HG02973 (cell line): Measurements from ENCODE around the gene NTM.

ENCODE experiments used
- ATAC-seq: cut with Tn5 transposase; IDR thresholded peaks from one replicate; pipeline ENCODE4 v1.9.1; 2021; ENCODE audit warnings: moderate library complexity; ENCODE audit not compliant: unreplicated experiment

The NTM gene

DNA sequence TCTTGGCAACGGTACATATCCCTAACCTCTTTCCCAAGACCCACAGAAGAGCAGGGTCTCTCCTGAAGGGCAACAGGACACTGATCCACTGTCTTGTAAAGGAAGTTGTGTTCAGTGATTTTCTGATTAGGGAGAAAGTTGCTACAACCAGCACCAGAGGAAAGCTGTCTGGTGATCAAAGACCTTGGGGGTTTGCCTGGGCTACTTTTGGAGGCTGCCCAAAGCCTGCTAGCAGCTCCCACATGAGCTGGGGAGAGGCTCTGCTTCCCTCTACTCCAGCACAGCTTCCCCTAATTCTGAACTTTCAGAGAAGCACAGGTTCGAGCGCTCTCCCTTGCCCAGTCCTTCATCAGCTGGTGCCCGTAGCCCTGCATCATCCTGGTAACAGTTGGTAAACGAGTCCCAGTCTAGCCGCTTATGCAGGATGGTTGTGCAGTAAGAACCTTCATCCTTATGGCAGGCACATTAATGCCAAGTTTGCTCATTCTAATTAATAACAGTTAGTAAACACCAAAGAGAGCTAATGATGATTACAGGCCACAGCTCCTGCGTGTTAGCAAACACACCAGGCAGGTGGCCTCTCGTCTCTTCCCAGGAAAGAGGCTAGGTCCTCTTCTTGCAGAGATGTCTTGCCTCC is 173.1 kb downstream of the NTM start:
- ATAC-seq = no peak

DNA sequence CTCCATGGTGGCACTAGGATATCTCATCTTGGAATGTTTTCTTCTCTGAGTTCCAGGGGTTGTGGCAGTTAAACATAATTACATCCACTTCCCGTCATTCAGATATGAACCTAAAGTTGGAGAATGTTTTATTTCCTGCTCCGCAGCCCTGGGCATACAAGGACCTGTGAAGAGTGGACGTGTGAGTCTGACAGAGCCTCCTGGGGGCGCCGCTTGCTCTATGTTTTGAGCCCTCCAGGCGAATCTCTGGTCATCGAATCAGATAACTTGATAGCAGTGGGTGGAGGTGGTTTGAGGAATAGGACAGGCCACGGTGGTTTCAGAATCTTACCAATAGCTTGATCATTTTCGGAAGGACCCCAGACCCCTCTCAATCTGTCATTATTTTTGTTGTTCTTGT is 174.2 kb downstream of the NTM start:
- ATAC-seq = no peak

DNA sequence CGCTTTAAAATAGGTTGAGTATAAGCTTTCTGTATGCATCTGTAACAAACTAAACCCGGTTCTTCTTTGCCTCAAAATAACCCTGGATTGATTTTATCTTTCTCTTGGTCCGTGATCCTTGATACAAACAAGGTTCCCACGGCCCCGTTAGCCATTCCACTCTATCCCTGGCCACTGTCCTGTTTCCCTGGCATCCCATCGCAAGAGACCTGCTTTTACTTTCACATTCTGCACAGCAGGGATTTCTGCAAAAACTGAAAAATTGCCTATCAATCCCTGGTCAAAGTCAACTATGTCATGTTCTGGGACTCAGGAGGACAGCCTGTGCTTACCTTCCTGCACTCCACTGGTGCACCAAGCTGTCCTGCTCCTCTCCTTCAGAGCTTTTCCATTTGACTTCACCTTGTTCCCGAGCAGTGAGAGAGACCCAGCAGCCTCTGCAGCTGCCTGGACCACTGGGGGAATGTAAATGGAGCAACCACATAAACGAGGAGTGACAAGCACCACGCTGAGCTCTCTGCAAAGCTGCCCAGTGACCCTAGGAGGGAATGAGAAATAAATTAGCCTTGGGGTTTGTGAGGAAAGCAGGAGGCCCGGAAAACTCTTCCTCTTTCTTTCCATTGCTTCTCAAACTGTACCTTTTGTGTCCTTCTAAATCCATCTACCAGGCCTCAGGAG is 175.9 kb downstream of the NTM start:
- no peak for ATAC-seq

DNA sequence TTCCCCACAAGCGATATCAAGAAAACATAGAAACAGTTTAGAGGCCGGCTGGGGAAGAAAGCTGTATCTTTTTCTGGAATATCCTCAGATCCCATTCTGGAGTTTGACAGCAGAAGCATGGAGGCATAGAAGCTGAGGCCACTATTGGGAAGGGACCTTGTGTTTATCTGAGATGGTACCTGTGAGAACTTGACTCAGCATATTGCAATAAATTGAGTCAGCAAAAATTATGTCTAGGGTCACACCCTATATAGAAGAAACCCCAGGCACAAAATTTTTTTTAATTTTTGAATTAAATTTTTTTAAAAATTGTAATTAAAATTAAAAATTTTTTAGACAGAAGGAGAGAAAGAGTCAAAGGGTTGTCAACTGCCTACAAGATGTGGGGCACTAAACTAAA is 178.7 kb downstream of the NTM start:
- no peak for ATAC-seq

DNA sequence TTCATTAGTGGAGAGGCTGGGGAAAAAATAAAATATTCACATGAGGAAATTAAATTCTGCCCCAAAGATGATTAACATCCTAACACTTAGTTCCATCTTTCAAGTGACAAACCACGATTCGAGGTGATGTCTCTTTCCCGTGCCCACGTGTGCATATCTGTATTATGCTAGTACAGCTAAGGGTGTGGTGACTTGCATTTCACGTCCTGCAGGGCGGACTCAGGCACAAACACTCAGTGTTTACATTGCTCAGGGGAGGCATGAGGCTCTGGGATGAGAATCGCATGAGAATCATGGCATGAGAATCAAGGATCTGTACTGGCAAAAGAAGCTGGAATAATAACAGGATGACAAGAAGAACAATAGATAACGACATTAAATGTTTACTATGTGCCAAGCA is 179.4 kb downstream of the NTM start:
- ATAC-seq = no peak

DNA sequence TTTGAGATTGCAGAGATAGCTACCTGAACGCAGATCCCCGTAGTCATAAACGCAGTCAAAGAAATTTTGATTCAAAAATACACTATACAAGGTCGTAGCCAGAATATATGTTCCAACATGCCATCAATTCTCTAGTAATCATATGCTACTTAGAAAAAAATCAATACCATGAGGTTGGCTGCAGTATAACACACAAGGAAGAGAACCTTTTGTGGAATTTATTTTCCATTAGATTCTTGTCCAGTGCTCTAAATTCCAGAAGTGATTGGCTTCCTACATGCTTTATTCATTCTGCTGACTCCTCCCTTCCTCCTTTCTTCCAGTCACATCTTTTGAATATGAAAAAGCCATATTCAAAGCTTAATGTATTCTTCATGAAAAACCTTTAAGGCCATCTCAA is 189.9 kb downstream of the NTM start:
- ATAC-seq = no peak

DNA sequence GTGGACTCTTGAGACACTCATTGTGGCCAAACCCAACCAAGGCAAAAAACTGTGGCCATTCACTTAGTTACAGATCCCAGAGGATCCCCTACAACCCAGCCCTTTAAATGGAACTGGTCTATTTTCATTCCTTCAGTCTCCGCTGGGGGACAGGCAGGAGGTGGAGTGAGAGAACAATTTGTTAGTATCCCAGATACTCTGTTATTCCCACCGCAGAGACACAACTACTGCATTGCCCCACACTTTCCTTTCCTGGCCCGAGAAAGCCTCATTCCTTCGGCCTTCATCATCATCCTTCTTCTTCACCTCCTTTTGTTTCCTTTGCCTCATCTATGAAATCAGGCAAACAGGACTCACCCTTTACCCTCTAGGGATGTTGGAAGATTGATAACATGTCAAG is 191.1 kb downstream of the NTM start:
- no peak for ATAC-seq

DNA sequence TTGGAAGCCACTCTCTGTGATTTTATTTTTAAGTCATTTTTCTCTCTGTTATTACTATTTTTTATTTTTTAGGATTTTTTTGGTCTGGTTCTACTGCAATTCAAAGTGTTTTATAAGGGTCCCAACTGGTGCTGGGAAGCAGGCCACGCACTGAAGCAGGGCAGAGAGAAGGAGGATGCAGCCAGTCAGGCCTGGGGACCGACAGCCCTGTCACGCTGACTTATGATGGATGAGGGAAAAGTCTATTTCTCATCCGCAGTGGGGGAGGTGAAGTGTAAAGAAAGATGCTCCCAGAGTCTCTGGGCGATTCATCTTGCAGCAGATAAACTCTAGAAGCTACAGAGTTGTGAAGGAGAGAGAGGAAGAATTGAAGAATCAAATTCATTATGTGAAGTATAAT is 191.6 kb downstream of the NTM start:
- no peak for ATAC-seq

DNA sequence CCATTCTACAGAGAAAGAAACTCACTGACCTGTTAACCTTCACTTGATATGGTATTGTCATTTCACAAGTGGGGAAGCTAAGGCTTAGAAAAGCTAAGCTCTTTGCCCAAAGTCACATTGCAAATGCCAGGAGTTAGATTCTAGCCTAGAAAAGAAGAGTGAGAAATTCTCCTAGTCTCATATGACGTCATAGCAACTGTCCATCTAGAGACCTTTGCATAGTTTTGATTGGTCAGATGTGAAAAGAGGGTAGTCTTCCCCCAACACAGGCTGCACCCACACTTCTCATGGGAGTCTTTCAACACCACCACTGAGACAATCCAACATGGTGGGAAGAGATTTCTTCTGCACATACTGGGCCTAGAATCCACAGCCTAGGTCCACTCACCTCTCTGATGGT is 197.9 kb downstream of the NTM start:
- no peak for ATAC-seq

DNA sequence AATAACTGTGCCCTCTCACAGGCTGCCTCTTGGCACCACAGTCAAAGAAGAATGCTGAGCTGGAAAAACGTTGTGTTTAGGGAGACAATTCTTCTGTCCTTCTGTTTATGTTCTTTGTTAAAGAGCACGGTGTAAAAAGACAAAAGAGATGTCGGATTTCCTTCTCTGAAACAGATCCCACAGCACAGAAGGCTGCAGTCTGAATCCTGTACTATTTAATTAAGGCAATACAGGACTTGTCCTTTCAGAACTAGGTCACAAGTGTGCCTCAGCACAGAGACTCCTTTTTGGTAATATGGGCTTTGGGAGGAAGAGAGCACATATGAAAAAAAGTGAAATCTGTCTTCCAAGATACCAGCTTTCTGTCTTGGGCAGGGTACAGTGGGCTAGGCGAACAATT is 201.2 kb downstream of the NTM start:
- no peak for ATAC-seq

DNA sequence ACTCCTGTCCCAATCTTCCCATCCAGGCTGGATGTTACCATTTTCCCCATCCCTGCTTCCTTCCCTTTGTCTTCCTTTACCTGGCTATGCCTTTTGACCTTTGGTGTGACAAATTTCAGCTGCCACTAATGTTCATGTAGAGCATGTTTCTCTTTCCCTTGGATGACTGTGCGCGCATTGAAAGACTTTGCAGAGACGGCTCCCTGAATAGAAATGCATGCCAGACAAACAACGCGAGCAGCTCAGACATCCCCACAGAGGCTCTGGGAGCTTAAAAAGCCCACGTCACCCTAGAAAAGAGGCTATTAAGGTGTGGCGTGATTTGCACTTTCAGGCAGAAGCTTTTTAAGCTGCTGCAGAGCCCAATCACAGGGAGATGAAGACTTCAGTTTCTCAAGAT is 202.0 kb downstream of the NTM start:
- ATAC-seq = no peak

DNA sequence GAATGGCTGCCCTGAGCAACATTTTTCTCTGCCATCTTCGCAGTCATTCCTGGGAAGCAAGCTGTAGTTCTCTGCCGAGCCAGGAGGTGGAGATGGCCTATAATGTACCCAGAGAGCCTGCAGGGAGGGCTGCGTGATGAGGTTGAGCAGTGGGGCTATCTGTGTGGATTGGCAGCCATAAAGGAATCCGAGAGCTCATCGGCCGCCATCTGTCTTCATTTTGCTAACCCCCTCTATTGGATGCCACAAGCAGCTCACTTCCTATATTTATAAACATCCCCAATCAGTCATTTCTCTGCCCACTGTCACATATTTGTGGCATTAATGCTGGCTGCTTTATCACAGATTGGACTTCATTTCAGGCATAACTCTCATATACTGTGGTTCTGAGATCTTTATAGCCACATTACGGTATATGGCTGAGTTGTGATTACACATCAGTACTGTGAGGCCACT is 209.5 kb downstream of the NTM start:
- no peak for ATAC-seq

DNA sequence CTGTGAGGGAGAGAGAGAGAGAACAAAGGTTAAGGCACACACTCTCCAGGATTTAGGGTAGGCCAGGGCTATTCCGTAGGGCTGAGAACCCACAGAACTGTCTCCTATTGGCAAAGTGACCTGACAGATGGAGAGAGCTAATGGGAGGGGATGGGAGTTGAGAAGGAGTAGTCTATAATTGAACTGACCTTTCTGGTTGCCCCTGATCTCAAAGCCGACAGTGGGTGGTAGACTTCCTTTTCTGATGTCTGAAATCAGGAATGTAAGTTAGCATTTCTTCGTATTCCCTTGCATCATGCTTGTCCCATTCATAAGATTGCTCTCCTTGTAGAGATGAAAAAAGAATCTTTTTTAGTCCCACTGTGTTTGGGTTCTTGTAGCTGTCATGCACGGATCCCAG is 210.1 kb downstream of the NTM start:
- ATAC-seq = no peak

DNA sequence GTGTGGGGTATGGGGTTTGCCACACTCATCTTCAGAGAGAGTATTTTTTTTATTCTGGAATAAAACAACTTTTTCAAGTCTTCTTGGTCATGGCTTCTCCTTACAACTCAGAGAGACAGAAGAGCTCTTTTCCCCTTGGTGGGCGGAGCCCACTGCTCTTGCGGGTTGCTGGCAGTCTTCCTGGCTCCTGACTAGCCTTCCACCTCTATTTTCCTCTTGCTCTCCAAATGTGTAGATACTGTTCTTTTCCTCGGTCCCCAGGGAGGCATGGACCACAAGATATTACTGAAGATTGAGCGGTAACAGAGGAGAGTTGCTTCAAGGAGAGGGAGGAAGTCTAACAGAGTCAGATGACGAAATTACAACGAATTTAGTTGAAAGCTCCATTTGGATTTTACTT is 210.6 kb downstream of the NTM start:
- ATAC-seq = no peak

DNA sequence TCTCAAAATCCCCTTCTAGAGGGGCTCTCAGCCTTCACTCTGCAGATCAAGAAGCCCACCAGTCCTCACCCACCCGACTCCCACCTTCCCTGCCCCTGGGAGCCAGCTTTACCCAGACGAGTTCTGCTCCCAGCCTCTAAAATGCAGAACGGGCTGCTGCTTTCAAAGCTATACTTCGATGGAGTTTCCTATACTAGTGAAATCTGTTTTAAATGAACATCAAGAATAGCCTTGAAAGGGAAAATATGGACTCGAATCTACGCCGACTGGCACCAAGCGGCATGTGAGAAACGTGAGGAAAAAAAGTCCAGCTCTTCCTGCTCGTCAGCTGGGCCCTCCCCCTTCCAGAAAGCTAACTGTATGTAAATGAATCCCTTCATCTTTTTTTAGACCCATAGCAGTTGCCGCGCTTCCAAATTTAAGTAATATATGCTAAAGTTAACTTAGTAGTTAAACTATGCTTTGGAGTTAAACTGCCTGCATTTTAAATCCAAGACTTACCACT is 211.7 kb downstream of the NTM start:
- ATAC-seq = no peak

DNA sequence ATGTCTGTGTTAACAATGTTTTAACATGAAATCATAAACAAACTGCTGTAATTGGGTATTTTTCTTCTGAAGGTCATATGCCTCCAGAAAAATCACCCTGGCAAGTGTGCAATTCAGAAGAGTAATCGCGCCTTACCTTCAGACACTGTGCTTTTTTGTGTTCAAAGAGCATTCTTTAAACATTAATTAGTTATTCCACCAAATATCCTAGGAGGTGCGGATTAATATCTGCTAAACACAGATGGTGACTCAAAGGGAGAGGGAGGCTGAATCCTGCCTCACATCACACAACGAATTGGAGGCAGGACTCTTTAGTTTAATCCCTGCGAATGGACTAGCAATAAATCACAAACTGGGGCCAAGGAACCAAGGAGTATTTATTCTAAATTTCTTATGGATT is 213.0 kb downstream of the NTM start:
- no peak for ATAC-seq

DNA sequence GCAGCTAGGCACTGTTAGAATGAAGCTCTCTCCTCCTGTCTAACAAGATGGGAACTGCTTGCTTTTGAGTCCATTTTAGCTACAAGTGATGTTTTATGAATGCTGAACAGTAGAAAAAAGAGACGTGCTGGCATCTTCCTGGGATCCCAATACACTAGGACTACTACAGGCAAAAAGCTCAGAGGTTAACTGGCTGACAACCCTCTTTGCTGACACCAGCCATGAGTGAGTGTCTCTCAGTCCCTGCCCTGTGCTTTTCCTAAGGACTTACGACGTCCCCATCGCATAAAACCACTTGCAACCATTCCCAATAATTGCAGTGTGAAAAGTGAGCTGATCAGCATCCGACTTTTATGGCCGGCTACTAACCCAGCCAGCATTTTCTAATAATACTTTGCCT is 213.5 kb downstream of the NTM start:
- no peak for ATAC-seq

DNA sequence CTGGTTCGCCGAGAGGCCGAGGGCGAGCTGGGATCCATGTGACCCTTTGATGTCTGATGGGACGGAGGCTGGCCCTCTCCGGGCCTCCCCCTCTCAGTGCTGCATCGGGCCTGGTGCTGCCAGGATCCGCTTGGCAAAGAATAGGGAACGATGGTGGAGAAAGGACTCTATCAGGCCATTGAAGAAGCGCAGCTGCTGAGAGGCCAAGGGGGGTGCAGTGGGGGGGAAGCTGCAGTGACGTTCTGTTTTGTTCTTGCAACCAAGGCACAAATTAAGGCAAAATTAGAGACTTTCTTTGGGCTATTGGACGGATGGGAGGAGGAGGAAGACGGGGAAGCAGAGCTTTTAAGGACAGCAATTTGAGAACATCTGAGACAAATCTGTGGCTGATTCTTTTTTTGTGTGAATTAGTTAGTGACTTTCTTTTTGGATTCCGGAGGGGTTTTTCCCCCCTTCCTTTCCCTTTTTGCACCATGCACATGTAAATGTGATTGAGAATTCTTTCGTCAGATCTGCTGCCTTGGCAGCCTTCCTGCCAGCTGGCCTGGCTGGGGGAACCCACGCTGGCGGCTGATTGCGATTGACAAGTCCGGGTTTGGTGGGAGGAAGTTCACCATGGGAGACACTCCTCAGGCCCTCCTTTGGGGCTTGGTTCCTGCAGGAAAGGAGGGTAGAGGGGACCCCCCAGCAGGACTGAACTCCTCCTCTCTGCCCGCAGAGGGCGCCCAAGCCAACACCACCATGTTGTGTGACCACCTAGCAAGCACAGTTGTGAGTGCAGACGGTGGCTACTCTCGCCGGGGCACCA is 214.6 kb downstream of the NTM start:
- no peak for ATAC-seq

DNA sequence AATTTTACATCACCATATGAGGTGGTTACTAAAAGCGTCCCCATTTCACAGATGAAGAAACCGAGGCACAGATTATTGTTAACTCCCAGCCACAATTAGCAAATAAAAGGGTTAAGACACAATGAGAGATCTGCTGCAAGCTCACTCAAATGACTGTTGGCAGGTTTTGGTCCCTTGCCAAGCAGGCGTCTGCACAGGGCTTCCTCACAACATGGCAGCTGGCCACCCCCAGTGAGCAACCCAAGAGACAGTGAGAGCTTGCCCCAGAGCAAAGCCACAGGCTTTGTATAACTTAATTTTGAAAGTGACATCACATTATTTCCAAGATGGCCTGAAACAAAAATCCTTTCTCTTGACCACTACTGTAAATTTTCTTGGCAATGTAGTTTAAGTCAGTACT is 217.6 kb downstream of the NTM start:
- no peak for ATAC-seq

DNA sequence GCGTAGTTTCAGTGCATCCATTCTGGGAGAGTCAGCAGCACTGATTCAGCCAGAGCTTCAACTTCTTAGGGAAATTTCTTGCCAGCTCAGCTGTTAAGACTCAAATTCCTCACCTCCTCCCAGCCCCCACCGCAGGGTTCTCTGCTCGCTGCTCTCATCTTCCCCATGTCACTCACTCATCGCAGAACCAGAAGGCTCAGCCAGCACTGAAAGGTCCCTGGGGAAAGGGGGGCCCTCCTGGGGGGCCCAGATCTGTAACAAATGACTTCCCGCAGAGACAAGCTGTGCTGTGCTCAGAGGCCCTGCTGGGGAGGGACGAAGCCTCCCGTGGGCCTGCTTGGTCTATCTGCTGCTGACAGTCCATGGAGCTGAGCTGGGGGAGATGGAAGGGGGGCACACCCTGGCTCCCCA is 220.6 kb downstream of the NTM start:
- no peak for ATAC-seq

DNA sequence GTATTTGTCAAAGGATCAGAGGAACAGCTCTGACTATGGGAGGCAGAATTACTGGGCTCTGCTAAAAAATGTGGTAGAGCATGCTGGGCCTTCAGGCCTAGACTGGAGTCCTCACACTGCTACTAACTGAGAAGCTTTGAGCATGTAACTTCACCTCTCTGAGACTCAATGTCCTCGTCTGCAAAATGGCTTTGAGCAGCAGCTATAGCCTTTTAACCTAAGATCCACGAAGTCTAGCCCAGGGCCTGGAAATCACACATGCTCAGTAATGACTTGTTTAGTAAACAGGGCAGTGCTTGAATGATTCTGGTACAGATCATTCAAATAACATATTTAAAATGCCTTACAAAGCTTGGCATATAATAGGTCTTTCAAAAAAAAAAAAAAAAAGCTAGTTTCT is 221.7 kb downstream of the NTM start:
- no peak for ATAC-seq

DNA sequence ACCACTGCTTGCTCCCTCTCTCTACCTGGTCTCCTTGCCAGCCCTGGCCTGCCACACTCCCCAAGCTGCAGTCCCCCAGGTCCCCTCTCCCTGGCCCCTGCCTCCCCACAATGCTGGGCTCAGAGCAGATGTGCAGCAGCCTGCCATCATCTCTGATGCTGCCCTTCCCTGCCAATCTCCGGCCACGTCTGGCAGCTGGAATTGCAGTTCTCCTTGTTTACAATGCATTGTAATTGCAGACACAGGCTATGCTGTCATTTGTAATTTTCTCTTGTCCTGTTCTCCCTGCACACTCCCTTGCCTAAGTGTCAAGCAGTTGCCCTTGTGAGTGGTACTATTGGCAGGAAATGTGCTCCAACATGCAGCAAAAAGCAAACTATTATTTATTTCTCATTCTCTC is 222.3 kb downstream of the NTM start:
- ATAC-seq = no peak
